Activated naive CD4-positive, alpha-beta T cell treated with anti-CD3 and anti-CD28 coated beads, Interleukin-2, amount 50 U/mL, for 72 hours (primary cell): ENCODE results near the gene TADA3. TPM values are rescaled to one million over a fixed set of nuclear protein-coding genes. Genes with fewer than 3 reads are reported as not detected.

ENCODE experiments used
- ATAC-seq, 2 donors: fragments of 150-1000 bp; cut with Tn5 transposase; 2 replicates each; pipeline ENCODE4 v1.10.0; 2021; ENCODE audit warnings: mild to moderate bottlenecking in 2 of 2, moderate library complexity in 2 of 2
- DNase-seq, 2 donors: peaks; one replicate each; pipeline ENCODE4 v3.0.0; 2021 to 2022; ENCODE audit warnings: low spot score in 2 of 2
- H3K27ac Mint-ChIP-seq, 2 donors: one replicate each; pipeline ENCODE4 v1.8.0; 2022; ENCODE audit warnings: mild to moderate bottlenecking in 2 of 2, mixed read lengths in 2 of 2
- H3K36me3 Mint-ChIP-seq, 2 donors: one replicate each; pipeline ENCODE4 v1.8.0; 2022; ENCODE audit warnings: mixed read lengths in 2 of 2
- H3K9me3 Mint-ChIP-seq, 2 donors: one replicate each; pipeline ENCODE4 v1.8.0; 2022; ENCODE audit warnings: mixed read lengths in 2 of 2
- total RNA-seq, 2 donors: library from RNA; stranded (reverse); gene quantifications; one replicate each; pipeline ENCODE4 v1.2.3, GENCODE V29; 2022

The TADA3 gene
- total RNA-seq, 2 donors from 2014 or later = 47.5 to 92.3 TPM

- DNase-seq (no peak), ATAC-seq (no peak)
- Mint-ChIP-seq H3K9me3 (no peaks in the 10 kb centered on the region), H3K27ac (peak overlapping the region; percentile 18 to 64), H3K36me3 (peaks cover 28 to 46% of the 10 kb centered on the region in 2 donors)
Measured at GRCh38 chr3:9754678-9755077, 37.6 kb downstream of the TADA3 start.

DNA sequence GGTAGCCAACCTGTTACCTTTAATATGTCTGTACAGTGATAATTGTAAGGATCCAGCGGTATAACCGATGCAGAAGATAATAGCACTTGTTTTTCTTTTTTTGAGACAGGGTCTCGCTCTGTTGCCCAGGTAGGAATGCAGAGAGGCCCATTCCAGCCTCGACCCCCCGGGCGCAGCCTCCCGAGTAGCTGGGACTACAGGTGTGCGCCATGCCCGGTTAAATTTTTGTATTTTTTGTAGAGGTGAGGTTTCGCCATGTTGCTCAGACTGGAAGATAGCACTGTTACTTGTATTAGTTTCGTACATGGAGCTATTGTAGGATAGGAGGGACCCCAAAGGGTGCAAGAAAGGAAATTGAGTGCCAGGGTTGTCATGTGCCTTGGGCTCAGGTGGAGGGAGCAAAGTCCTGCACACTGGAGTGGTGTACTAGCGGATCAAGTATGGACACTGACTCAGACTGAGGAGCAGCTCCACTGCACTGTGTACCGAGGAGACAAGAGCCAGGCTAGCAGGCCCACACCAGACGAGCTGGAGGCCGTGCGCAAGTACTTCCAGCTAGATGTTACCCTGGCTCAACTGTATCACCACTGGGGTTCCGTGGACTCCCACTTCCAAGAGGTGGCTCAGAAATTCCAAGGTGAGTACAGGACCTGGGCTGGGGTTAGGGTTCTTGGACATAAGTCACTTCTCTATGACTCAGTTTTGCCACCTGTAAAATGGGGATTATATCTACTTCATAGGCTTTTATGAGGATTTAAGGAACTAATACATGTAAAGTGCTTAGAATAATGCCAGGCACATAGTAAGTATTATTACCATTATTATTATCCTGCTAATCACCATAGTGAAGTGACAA, 41.5 kb downstream of the TADA3 start:
- ATAC-seq (no peak), DNase-seq (no peak)
- Mint-ChIP-seq H3K27ac (peak overlapping the region; percentile 87 to 95), H3K36me3 (peaks cover 24 to 32% of the 10 kb centered on the region in 2 donors), H3K9me3 (no peaks in the 10 kb centered on the region)

- peak; percentile 95 to 97 for ATAC-seq
- peak; percentile 93 to 98 for DNase-seq
- Mint-ChIP-seq H3K27ac (peak within 1 kb of the TSS; percentile 87 to 95), H3K9me3 (no peaks in the 10 kb centered on the region), H3K36me3 (peaks cover 26 to 32% of the 10 kb centered on the region in 2 donors)
Measured at GRCh38 chr3:9749645-9750555, 42.4 kb downstream of the TADA3 start, which contains the start of gene OGG1. Gene OGG1 (plus strand): TSS chr3:9749952. CDS start chr3:9750287, 335 bp downstream.

DNA sequence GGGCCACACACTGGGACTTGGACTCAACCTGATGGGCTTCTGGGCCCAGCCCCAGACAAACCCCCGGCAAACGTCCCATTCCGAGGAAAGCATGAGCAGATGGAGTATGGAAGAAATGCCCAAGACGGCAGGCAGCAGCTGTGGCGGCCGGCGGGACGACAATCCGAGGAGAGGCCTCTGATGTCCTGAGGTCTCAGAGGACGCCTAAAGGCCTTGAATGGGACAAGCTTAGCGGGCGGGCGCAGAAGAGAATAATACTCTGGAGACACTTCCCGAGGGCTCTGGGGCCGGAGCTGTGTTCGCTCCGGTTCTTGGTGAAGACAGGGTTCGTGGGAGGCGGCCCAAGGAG, 43.0 kb downstream of the TADA3 start:
- H3K27ac Mint-ChIP-seq = peak overlapping the region; percentile 87 to 95
- H3K36me3 Mint-ChIP-seq = peaks cover 31% of the 10 kb centered on the region in 2 donors
- no peak for DNase-seq
- no peak for ATAC-seq
- no peaks in the 10 kb centered on the region for H3K9me3 Mint-ChIP-seq

- H3K36me3 Mint-ChIP-seq = peaks cover 31 to 33% of the 10 kb centered on the region in 2 donors
Measured at GRCh38 chr3:9748031-9748430, 44.2 kb downstream of the TADA3 start.

DNA sequence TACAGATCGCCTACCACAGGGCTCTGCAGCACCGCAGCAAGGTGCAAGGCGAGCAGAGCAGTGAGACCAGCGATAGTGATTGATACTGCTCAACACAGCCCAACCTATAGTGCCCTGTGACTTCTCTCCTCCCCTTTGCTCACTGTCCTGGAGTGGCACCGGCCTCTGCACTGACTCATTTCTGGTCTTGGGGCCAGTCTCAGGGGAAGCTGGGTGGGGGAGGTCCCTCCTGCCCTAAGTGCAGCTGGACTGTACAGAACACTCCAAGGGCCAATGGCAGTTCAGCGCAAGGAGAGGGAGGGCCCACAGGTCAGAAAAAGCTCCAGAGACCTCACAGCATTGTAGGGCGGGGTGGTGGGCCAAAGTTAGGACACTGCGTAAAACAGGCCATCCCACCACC, 45.0 kb downstream of the TADA3 start:
- Mint-ChIP-seq H3K36me3 (peaks cover 31 to 33% of the 10 kb centered on the region in 2 donors), H3K9me3 (no peaks in the 10 kb centered on the region), H3K27ac (peak overlapping the region; percentile 21 to 44)
- DNase-seq (no peak), ATAC-seq (peak in 1 of 2 donors; percentile 26)

More at GRCh38 chr3:9748031-9748430, 44.2 kb downstream of the TADA3 start:
- H3K27ac Mint-ChIP-seq = peak overlapping the region in 1 of 2 donors; percentile 37
- DNase-seq = no peak
- no peak for ATAC-seq
- no peaks in the 10 kb centered on the region for H3K9me3 Mint-ChIP-seq

DNA sequence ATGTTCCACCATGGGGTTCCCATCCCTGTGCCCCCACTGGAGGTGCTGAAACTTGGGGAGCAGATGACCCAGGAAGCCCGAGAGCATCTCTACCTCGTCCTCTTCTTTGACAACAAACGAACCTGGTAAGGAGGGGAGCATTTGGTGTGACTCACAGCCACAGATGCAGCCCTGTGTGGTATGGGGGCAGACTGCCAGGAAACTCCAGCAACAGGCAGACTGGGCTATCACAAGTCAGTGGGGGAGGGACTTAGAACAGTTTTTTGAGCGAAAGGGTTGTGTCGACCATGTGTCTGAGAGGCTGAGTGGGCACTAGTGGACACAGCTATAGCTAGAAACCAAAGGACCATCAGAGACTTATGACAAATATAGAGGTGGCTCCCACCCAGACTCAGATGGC, 45.9 kb downstream of the TADA3 start:
- no peak for DNase-seq
- Mint-ChIP-seq H3K9me3 (no peaks in the 10 kb centered on the region), H3K36me3 (peaks cover 23% of the 10 kb centered on the region in 2 donors), H3K27ac (peak overlapping the region; percentile 21 to 44)
- no peak for ATAC-seq

- ATAC-seq (no peak), DNase-seq (no peak)
- H3K36me3 Mint-ChIP-seq = peaks cover 15 to 18% of the 10 kb centered on the region in 2 donors
- H3K27ac Mint-ChIP-seq = peak overlapping the region; percentile 21 to 44
- no peaks in the 10 kb centered on the region for H3K9me3 Mint-ChIP-seq
Measured at GRCh38 chr3:9745521-9745920, 46.8 kb downstream of the TADA3 start.

GRCh38 chr3:9744162-9744561, 48.1 kb downstream of the TADA3 start:
- no peak for DNase-seq
- H3K9me3 Mint-ChIP-seq = no peaks in the 10 kb centered on the region
- no peak for ATAC-seq
- H3K36me3 Mint-ChIP-seq = peaks cover 19 to 21% of the 10 kb centered on the region in 2 donors
- peak overlapping the region in 1 of 2 donors; percentile 73 for H3K27ac Mint-ChIP-seq

- ATAC-seq (no peak), DNase-seq (no peak)
- Mint-ChIP-seq H3K27ac (no peak overlapping the region), H3K9me3 (no peaks in the 10 kb centered on the region), H3K36me3 (peaks cover 17 to 23% of the 10 kb centered on the region in 2 donors)
Measured at GRCh38 chr3:9743548-9743947, 48.7 kb downstream of the TADA3 start.

DNA sequence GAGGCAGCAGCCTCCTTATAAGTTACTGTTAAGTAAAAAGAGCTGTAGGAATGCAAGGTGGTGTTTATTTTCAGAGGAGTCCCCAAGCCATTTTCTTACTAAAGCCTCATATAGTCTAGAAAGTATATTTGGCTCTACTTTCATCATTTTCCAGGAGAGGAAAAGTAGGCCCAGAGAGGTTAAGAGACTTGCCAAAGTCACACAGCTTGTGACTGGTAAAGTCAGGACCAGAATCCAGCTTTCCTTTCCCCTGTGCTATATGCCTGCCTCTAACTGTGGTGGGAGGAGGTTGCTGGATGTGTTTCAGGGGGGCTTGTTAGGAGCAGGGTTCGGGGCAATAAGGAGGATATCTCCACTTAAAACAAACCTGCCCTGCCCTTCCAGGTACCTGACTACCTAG, 49.7 kb downstream of the TADA3 start:
- Mint-ChIP-seq H3K36me3 (peaks cover 15 to 30% of the 10 kb centered on the region in 2 donors), H3K9me3 (no peaks in the 10 kb centered on the region), H3K27ac (peak overlapping the region in 1 of 2 donors; percentile 7)
- ATAC-seq (no peak), DNase-seq (no peak)

GRCh38 chr3:9739181-9739580, 53.1 kb downstream of the TADA3 start:
- Mint-ChIP-seq H3K36me3 (peaks cover 22 to 34% of the 10 kb centered on the region in 2 donors), H3K27ac (peak overlapping the region in 1 of 2 donors; percentile 84)
- no peak for ATAC-seq

DNA sequence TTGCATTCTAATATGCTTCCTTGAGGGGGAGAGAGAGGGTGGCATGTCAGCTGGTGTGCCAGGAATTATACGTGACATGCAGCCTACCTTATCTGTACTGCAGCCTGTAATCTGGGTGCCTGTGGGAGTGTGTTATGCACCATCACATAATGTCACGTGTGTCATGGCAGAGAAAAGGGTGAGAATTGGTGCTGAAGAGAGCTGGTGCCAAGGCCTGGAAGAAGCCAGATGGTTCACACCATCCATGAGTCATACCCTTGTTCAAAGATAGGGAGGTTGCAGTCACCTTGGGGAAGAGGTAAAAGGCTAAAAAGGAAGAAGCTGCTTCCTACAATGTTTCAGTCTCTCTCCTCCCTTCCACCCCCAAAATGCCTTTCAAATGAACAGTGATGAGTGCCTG, 55.4 kb downstream of the TADA3 start:
- DNase-seq (no peak), ATAC-seq (peak; percentile 72 to 80)
- peak overlapping the region; percentile 45 to 83 for H3K27ac Mint-ChIP-seq
- peaks cover 22 to 38% of the 10 kb centered on the region in 2 donors for H3K36me3 Mint-ChIP-seq
- no peaks in the 10 kb centered on the region for H3K9me3 Mint-ChIP-seq

More at GRCh38 chr3:9739181-9739580, 53.1 kb downstream of the TADA3 start:
- H3K9me3 Mint-ChIP-seq = no peaks in the 10 kb centered on the region
- no peak for DNase-seq

DNA sequence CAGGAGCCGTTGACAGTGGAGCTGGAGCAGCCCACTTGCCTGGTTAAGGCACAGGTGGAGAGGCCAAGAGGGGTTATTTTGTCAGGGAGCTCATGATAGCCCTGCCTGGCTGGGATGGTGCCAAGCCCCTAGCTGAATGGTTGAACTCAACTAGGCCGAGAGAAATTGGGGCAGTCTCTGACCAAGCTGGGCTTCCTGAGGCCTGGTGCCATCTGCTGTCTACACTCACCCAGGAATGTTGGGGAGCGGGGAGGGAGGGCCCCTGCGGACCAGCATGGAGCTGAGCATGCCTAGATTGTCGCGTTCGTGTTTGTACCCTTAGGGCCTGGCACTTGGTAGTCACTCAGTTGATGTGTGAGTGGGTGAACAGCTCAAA, 59.5 kb downstream of the TADA3 start:
- Mint-ChIP-seq H3K36me3 (peaks cover 14 to 17% of the 10 kb centered on the region in 2 donors), H3K9me3 (no peaks in the 10 kb centered on the region), H3K27ac (peak overlapping the region; percentile 84 to 98)
- no peak for ATAC-seq
- DNase-seq = no peak

DNA sequence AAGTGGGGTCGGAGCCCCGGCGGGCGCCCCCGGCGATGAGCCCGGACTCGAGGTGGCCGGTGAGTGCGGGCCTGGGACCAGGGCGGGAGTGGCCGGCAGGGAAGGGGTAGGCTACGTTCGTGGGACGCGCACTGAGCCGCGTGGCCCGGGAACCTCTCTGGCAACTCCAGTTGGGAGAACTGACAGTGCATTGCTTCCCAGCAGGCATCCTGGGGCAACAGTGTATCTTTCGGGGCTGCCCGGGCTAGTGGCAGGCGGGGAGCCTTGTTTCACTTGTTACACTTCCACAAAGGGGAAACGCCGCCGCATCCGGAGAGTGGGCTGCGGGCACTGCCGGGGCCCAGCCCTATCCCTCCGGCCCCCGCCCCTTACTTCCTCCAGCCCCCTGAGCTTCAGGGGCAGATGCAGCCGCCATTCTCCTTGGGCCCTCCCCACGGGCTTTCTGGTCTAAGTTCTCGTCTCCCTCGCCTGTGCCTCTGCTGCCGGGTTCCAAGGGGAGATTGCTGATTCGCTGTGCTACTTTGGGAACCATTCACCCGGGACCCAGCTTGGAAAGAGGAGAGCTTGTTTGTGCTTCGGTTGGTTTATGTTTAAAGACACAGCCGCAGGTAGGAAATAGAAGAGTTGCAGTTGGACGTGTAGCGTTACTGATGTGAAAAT, 60.1 kb downstream of the TADA3 start:
- Mint-ChIP-seq H3K36me3 (peaks cover 14 to 17% of the 10 kb centered on the region in 2 donors), H3K27ac (peak overlapping the region; percentile 84 to 98), H3K9me3 (no peaks in the 10 kb centered on the region)
- DNase-seq (peak; percentile 43 to 70), ATAC-seq (peak in 1 of 2 donors; percentile 8)
